ENCODE results near the gene SLC35A1. TPM values are rescaled to one million over a fixed set of nuclear protein-coding genes. Genes with fewer than 3 reads are reported as not detected.

The SLC35A1 gene
- total and polyA plus RNA-seq, 3 donors from 2014 or later, result 16.5 to 20.2 (median 17.2) TPM

- Histone ChIP-seq H3K4me3 (no peak overlapping the region), H3K9me3 (no peaks in the 10 kb centered on the region), H3K27me3 (no peaks in the 10 kb centered on the region), H3K4me1 (no peaks in the 10 kb centered on the region), H3K27ac (no peak overlapping the region), H3K36me3 (ENCODE audit: low read depth, missing control alignments) (no peaks in the 10 kb centered on the region)
- intact Hi-C loops (cut with DNase I; ENCODE audit: low total_unique reads), result no loop called here
- DNase-seq, result no peak
- TF ChIP-seq CTCF (IDR thresholded peaks at IDR 0.05) (no peak), POLR2A (IDR thresholded peaks at IDR 0.05) (no peak)
Observed at GRCh38 chr6:87558446-87558845, 85.7 kb downstream of the SLC35A1 start.

DNA sequence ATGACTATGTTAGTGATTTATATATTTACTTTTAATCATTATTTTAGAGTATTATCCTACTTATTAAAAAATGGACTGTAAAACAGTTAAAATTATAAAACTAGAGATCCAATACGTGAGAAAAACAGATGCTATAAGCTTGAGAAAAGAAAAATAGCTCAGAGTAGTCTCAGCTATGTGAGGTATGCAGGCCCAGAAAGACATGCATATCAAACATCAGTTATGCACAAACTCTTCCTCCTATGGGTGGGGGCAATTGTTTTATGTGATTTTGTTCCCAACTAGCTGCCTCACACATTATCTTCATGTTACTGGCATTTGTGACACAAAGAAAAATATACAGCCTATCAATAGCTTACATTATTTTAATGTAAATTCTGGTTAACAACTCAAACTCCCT lies 88.2 kb downstream of the SLC35A1 start:
- WGBS, 2 donors, result 77 to 87% methylated on average over 1 of the region's 1 CpG
- intact Hi-C loops (cut with DNase I; ENCODE audit: low total_unique reads), result no loop called here
- H3K9me3 ChIP-seq, result no peaks in the 10 kb centered on the region
- H3K27me3 ChIP-seq, result no peaks in the 10 kb centered on the region
- H3K36me3 ChIP-seq (ENCODE audit: low read depth, missing control alignments), result no peaks in the 10 kb centered on the region
- H3K27ac ChIP-seq, result no peak overlapping the region
- TF ChIP-seq POLR2A (IDR thresholded peaks at IDR 0.05) (no peak), CTCF (IDR thresholded peaks at IDR 0.05) (no peak)
- no peak overlapping the region for H3K4me3 ChIP-seq
- H3K4me1 ChIP-seq, result no peaks in the 10 kb centered on the region
- DNase-seq, result no peak

Small RNAs within 50 kb of the gene (small RNA-seq; reads per million reads assigned to genes)
- 0 reads per million in 2 donors for gene AL049697.2
- 0 reads per million in 2 donors for gene RNU6-444P

Other genes starting within 250 kb of the SLC35A1 start
- 10 to 100 TPM; 13.8 to 15.6 TPM for gene SMIM8, start 150.4 kb upstream of the SLC35A1 start, total RNA-seq
- gene SMIM8, start 150.4 kb upstream of the SLC35A1 start, polyA plus RNA-seq (ENCODE audit: insufficient read depth, low read depth, low replicate concordance), result 8.5 TPM
- under 1 TPM in 1 of 2 donors, not detected in 1; 0.25 TPM for gene GJB7, start 143.7 kb upstream of the SLC35A1 start, total RNA-seq
- 0.26 TPM for gene GJB7, start 143.7 kb upstream of the SLC35A1 start, polyA plus RNA-seq (ENCODE audit: insufficient read depth, low read depth, low replicate concordance)
- 10 to 100 TPM; 12.5 to 17.4 TPM for gene C6orf163, start 128.2 kb upstream of the SLC35A1 start, total RNA-seq
- gene C6orf163, start 128.2 kb upstream of the SLC35A1 start, polyA plus RNA-seq (ENCODE audit: insufficient read depth, low read depth, low replicate concordance), result 10.1 TPM
- 10 to 100 TPM; 37.8 to 48.8 TPM for gene CFAP206, start 65.0 kb upstream of the SLC35A1 start, total RNA-seq
- 116 TPM for gene CFAP206, start 65.0 kb upstream of the SLC35A1 start, polyA plus RNA-seq (ENCODE audit: insufficient read depth, low read depth, low replicate concordance)
- 10 to 100 TPM; 33.1 to 35.7 TPM for gene RARS2, start 117.0 kb downstream of the SLC35A1 start, total RNA-seq
- 50.9 TPM for gene RARS2, start 117.0 kb downstream of the SLC35A1 start, polyA plus RNA-seq (ENCODE audit: insufficient read depth, low read depth, low replicate concordance)
- 10 to 100 TPM; 38.8 to 50.4 TPM for gene ORC3, start 117.2 kb downstream of the SLC35A1 start, total RNA-seq
- gene ORC3, start 117.2 kb downstream of the SLC35A1 start, polyA plus RNA-seq (ENCODE audit: insufficient read depth, low read depth, low replicate concordance), result 40.5 TPM
- 10 to 100 TPM; 72.5 to 73.5 TPM for gene AKIRIN2, start 229.3 kb downstream of the SLC35A1 start, total RNA-seq
- 65.2 TPM for gene AKIRIN2, start 229.3 kb downstream of the SLC35A1 start, polyA plus RNA-seq (ENCODE audit: insufficient read depth, low read depth, low replicate concordance)

Data from testis (tissue), 3 donors.